Nephron (organoid): Measurements from ENCODE around the gene GLRX.

Experiments
- H3K27ac Mint-ChIP-seq, 3 experiments: 2 replicates each; pipeline ENCODE4 v1.8.0; 2020; ENCODE audit warnings: mixed read lengths in 3 of 3, mild to moderate bottlenecking in 2 of 3, moderate library complexity in 1 of 3
- H3K27me3 Mint-ChIP-seq: 2 replicates; pipeline ENCODE4 v1.8.0; 2021; ENCODE audit warnings: low read depth, mild to moderate bottlenecking, moderate library complexity, mixed read lengths
- H3K36me3 Mint-ChIP-seq: 2 replicates; pipeline ENCODE4 v1.8.0; 2020; ENCODE audit warnings: low read depth, mixed read lengths
- H3K4me1 Mint-ChIP-seq: 2 replicates; pipeline ENCODE4 v1.8.0; 2020; ENCODE audit warnings: mixed read lengths
- H3K4me3 Mint-ChIP-seq, 3 experiments: 2 replicates each; pipeline ENCODE4 v1.8.0; 2020; ENCODE audit warnings: mild to moderate bottlenecking in 3 of 3, mixed read lengths in 3 of 3, moderate library complexity in 2 of 3
- H3K9me3 Mint-ChIP-seq: 2 replicates; pipeline ENCODE4 v1.8.0; 2020; ENCODE audit warnings: mixed read lengths
- TF ChIP-seq, protein P1 (sequence below), 3 experiments: fragments of 200-600 bp; sonication (generic); IDR thresholded peaks; one replicate each; pipeline ENCODE4 v1.5.0; 2021; ENCODE audit warnings: antibody characterized with exemption in 3 of 3; ENCODE audit not compliant: unreplicated experiment in 3 of 3

GLRX gene

DNA sequence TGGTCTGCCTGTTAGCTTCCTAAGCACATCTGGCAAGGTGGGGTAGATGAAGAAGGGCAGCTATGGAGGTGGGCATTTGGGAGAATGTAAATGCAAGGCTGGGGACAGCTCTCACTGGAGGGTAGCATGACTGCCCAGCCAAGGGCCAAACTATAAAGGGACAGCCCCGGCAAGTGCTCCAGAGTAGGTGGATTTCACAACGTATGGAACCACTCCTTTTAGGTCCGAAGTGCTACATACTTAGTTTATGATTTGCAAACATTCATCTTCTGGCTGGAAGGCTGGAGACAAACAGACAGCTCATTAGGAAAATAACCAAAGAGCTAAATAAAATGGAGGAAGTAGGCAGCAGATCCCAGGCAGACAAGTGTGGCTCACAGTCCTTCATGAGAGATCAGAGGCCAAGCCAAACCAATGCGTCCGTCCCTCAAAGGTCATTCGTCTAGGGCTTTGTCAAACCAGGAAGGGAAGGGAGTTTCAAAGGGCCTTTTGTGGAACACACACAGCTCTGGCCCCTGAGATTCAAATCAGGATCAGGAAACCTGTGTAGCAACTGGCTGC is 42.5 kb upstream of the GLRX start:
- H3K27me3 Mint-ChIP-seq, result peaks cover 13% of the 10 kb centered on the region
- no peak overlapping the region for H3K4me3 Mint-ChIP-seq
- TF ChIP-seq, protein P1, sequence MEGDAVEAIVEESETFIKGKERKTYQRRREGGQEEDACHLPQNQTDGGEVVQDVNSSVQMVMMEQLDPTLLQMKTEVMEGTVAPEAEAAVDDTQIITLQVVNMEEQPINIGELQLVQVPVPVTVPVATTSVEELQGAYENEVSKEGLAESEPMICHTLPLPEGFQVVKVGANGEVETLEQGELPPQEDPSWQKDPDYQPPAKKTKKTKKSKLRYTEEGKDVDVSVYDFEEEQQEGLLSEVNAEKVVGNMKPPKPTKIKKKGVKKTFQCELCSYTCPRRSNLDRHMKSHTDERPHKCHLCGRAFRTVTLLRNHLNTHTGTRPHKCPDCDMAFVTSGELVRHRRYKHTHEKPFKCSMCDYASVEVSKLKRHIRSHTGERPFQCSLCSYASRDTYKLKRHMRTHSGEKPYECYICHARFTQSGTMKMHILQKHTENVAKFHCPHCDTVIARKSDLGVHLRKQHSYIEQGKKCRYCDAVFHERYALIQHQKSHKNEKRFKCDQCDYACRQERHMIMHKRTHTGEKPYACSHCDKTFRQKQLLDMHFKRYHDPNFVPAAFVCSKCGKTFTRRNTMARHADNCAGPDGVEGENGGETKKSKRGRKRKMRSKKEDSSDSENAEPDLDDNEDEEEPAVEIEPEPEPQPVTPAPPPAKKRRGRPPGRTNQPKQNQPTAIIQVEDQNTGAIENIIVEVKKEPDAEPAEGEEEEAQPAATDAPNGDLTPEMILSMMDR (IDR thresholded peaks at IDR 0.05; ENCODE audit: unreplicated experiment in 3 of 3), result no peak
- H3K36me3 Mint-ChIP-seq, result no peaks in the 10 kb centered on the region
- no peak overlapping the region for H3K27ac Mint-ChIP-seq
- peaks cover 23% of the 10 kb centered on the region for H3K4me1 Mint-ChIP-seq
- no peaks in the 10 kb centered on the region for H3K9me3 Mint-ChIP-seq

DNA sequence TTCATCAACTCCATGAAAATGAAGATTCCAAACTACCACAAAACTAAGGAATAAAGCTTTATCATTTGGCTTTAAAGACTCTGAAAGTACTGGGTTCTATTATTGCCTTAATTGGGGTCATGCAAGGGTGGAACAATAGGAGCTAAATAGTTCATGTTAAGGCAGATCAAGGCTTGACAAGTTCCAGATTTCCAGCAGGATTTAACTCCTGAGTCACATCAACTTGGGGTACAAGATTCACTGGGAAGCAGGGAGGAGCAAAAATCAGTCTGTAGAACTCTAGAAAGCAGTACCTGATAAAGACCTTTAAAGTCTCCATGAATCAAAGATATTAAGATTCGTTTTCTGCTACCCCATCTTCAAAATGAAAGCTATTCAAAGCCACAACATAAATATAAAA is 41.9 kb upstream of the GLRX start:
- Mint-ChIP-seq H3K36me3 (no peaks in the 10 kb centered on the region), H3K4me1 (peaks cover 23% of the 10 kb centered on the region), H3K27ac (no peak overlapping the region), H3K4me3 (no peak overlapping the region), H3K9me3 (no peaks in the 10 kb centered on the region), H3K27me3 (peaks cover 14% of the 10 kb centered on the region)
- TF ChIP-seq, protein P1 (IDR thresholded peaks at IDR 0.05; ENCODE audit: unreplicated experiment in 3 of 3), result no peak

DNA sequence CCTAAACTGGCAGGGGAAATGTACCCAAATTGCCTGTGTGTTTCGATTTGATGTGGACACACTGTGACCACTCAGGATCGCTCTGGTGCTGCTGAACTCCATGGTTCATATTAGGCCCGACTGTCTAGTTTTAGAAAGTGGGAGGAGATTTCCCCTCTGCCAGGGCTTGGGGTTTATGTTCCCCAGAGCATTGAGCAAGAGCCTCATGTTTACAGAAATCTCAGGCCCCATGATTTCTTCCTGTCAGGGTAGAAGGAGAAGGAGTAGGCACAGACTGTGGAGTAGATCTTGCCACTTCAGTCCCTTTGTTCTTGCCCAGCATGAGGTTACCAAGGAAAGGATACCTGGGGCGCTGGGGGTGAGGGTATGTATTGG is 40.8 kb upstream of the GLRX start:
- H3K36me3 Mint-ChIP-seq, result no peaks in the 10 kb centered on the region
- peaks cover 29% of the 10 kb centered on the region for H3K4me1 Mint-ChIP-seq
- H3K27ac Mint-ChIP-seq, result no peak overlapping the region
- no peak overlapping the region for H3K4me3 Mint-ChIP-seq
- peaks cover 24% of the 10 kb centered on the region for H3K27me3 Mint-ChIP-seq
- TF ChIP-seq, protein P1 (IDR thresholded peaks at IDR 0.05; ENCODE audit: unreplicated experiment in 3 of 3), result no peak
- H3K9me3 Mint-ChIP-seq, result no peaks in the 10 kb centered on the region

DNA sequence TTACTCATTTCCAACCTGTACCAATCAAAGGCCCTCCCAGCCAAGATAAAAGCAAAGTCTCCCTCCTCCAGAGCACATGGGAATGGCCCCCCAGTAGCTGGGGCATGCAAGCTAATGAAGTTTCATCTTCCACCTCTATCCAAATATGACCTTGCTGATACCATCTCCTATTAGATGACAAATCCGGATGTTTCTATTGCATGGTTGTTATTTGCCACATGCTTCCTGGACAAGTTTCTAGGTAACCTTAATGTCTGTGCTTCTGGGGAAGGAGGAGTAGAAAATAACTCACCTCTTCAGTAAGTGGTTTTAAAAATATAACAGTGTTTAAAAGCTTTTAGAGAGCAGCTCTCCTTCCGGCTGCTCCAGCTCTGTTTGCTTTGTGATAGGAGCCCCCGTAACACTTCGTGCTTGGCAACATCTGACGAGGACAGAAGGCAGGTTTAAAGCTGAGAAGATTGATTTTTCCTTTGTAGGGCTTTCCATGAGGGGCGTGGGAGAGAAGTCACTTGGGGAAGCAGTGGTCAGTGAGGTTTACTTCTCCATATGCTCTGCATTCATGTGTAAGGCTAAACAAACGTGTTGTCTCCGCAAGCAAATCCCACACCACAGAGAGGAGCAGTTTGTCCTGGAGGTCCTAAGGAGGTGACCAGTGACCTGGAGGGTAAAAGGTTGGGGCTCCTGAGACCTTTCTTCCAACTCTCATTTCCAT is 40.3 kb upstream of the GLRX start:
- Mint-ChIP-seq H3K27me3 (peaks cover 28% of the 10 kb centered on the region), H3K9me3 (no peaks in the 10 kb centered on the region), H3K27ac (peak overlapping the region in 1 of 3 experiments; percentile 1), H3K4me3 (no peak overlapping the region), H3K36me3 (no peaks in the 10 kb centered on the region), H3K4me1 (peaks cover 30% of the 10 kb centered on the region)
- TF ChIP-seq, protein P1 (IDR thresholded peaks at IDR 0.05; ENCODE audit: unreplicated experiment in 3 of 3), result no peak

DNA sequence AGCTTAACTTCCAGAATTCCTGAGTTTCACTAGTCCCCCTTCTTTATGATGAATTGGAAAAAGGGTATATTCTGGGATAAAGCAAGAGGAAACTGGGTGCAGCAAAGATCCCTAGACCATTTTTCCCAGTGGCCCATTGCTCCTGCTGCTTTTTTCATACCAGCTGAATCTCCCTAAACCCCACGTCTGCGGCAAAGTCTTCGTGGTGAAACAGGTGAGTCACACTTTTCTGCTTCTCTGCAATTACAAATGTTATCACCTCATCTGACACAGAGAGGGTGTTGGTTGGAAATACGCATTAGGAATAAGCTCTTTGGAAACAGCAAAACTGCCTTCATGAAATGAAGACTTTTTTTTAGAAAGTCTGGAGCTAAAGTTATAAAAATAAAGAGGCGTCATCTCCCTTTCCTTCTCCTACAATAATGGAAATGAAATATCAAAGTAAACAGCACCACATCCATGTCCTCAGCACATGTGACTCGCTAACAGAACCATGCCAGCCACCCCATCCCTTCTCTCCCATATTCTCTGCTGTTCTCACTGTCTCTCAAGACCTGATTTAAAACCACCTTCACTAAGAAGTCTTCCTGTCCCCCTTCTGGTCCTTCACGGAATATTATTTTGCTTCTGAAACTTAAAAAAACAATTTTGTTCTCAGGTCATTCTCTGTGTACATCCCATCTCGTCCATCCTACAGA is 39.5 kb upstream of the GLRX start:
- TF ChIP-seq, protein P1 (IDR thresholded peaks at IDR 0.05; ENCODE audit: unreplicated experiment in 3 of 3), result no peak
- peak overlapping the region in 1 of 3 experiments; percentile 74 for H3K27ac Mint-ChIP-seq
- no peaks in the 10 kb centered on the region for H3K36me3 Mint-ChIP-seq
- no peaks in the 10 kb centered on the region for H3K9me3 Mint-ChIP-seq
- H3K27me3 Mint-ChIP-seq, result peaks cover 28% of the 10 kb centered on the region
- peak overlapping the region in 1 of 3 experiments; percentile 1 for H3K4me3 Mint-ChIP-seq
- peaks cover 30% of the 10 kb centered on the region for H3K4me1 Mint-ChIP-seq
